H9 (cell line): ENCODE data around the gene ALKBH2. TPM values are rescaled to one million over a fixed set of nuclear protein-coding genes. Genes with fewer than 3 reads are reported as not detected.

ENCODE experiments used
- DNase-seq: peaks from one replicate; pipeline ENCODE4 v3.0.0-alpha.2; 2017
- H2AFZ ChIP-seq: one replicate; pipeline ENCODE4 v1.6.1; 2013; ENCODE audit warnings: mild to moderate bottlenecking, low read length, control low read depth, moderate library complexity
- H2AK5ac ChIP-seq: 2 replicates; pipeline ENCODE4 v1.6.1; 2013; ENCODE audit warnings: low read length, control low read depth, mixed read lengths; ENCODE audit not compliant: insufficient read length
- H2BK120ac ChIP-seq: one replicate; pipeline ENCODE4 v1.6.1; 2013; ENCODE audit warnings: low read depth, mild to moderate bottlenecking, low read length, control low read depth, inconsistent platforms; ENCODE audit not compliant: poor library complexity, severe bottlenecking
- H2BK12ac ChIP-seq: 2 replicates; pipeline ENCODE4 v1.6.1; 2013; ENCODE audit warnings: low read length, control low read depth, mixed read lengths, low read depth; ENCODE audit not compliant: insufficient read length
- H2BK15ac ChIP-seq: 2 replicates; pipeline ENCODE4 v1.6.1; 2013; ENCODE audit warnings: low read depth, low read length, control low read depth
- H2BK20ac ChIP-seq: one replicate; pipeline ENCODE4 v1.6.1; 2013; ENCODE audit warnings: low read depth, mild to moderate bottlenecking, low read length, control low read depth, inconsistent platforms; ENCODE audit not compliant: poor library complexity, severe bottlenecking
- H2BK5ac ChIP-seq: 2 replicates; pipeline ENCODE4 v1.6.1; 2013; ENCODE audit warnings: low read length, control low read depth, mixed read lengths; ENCODE audit not compliant: insufficient read length
- H3K14ac ChIP-seq: 2 replicates; pipeline ENCODE4 v1.6.1; 2013; ENCODE audit warnings: low read length, control low read depth; ENCODE audit not compliant: insufficient read depth
- H3K18ac ChIP-seq: 2 replicates; pipeline ENCODE4 v1.6.1; 2013; ENCODE audit warnings: low read depth, mild to moderate bottlenecking, mixed read lengths, low read length, control low read depth; ENCODE audit not compliant: insufficient read length
- H3K23ac ChIP-seq: 2 replicates; pipeline ENCODE4 v1.6.1; 2013; ENCODE audit warnings: low read length, control low read depth, mixed read lengths, low read depth; ENCODE audit not compliant: insufficient read length
- H3K23me2 ChIP-seq: 2 replicates; pipeline ENCODE4 v1.6.1; 2013; ENCODE audit warnings: low read depth, mild to moderate bottlenecking, mixed read lengths, low read length, control low read depth; ENCODE audit not compliant: insufficient read length, poor library complexity, severe bottlenecking
- H3K27ac ChIP-seq: 2 replicates; pipeline ENCODE4 v1.5.1; 2013; ENCODE audit warnings: low read length, control low read depth, mixed read lengths, low read depth; ENCODE audit not compliant: insufficient read length
- H3K27me3 ChIP-seq: 2 replicates; pipeline ENCODE4 v1.6.1; 2013; ENCODE audit warnings: low read length, control low read depth, inconsistent platforms; ENCODE audit not compliant: insufficient read depth
- H3K4ac ChIP-seq: 2 replicates; pipeline ENCODE4 v1.6.1; 2013; ENCODE audit warnings: low read depth, mild to moderate bottlenecking, control low read depth, inconsistent platforms, low read length, moderate library complexity
- H3K4me1 ChIP-seq: 2 replicates; pipeline ENCODE4 v1.6.1; 2013; ENCODE audit warnings: low read length, control low read depth, inconsistent platforms; ENCODE audit not compliant: insufficient read depth
- H3K4me2 ChIP-seq: 2 replicates; pipeline ENCODE4 v1.6.1; 2013; ENCODE audit warnings: low read length, control low read depth, mixed read lengths; ENCODE audit not compliant: insufficient read length, insufficient read depth
- H3K56ac ChIP-seq: 2 replicates; pipeline ENCODE4 v1.6.1; 2013; ENCODE audit warnings: low read depth, mild to moderate bottlenecking, mixed read lengths, low read length, control low read depth; ENCODE audit not compliant: insufficient read length
- H3K79me1 ChIP-seq: 2 replicates; pipeline ENCODE4 v1.6.1; 2013; ENCODE audit warnings: low read depth, mild to moderate bottlenecking, moderate library complexity, low read length, control low read depth, inconsistent platforms; ENCODE audit not compliant: insufficient read depth, poor library complexity, severe bottlenecking
- H3K79me2 ChIP-seq: 2 replicates; pipeline ENCODE4 v1.6.1; 2013; ENCODE audit warnings: low read length, control low read depth, inconsistent platforms; ENCODE audit not compliant: insufficient read depth
- H3K9ac ChIP-seq: 2 replicates; pipeline ENCODE4 v1.6.1; 2013; ENCODE audit warnings: low read length, control low read depth, mixed read lengths; ENCODE audit not compliant: insufficient read length; ENCODE audit errors: extremely low read depth
- H3K9me3 ChIP-seq: one replicate; pipeline ENCODE4 v1.6.1; 2013; ENCODE audit warnings: low read depth, low read length, inconsistent platforms; ENCODE audit not compliant: control insufficient read depth
- H3T11ph ChIP-seq: one replicate; pipeline ENCODE4 v1.6.1; 2013; ENCODE audit warnings: mild to moderate bottlenecking, low read length, control low read depth, inconsistent platforms
- H4K20me1 ChIP-seq: one replicate; pipeline ENCODE4 v1.6.1; 2013; ENCODE audit not compliant: control insufficient read depth, insufficient read length, insufficient read depth
- H4K5ac ChIP-seq: 2 replicates; pipeline ENCODE4 v1.6.1; 2013; ENCODE audit warnings: low read depth, mild to moderate bottlenecking, mixed read lengths, low read length, control low read depth; ENCODE audit not compliant: insufficient read length
- H4K8ac ChIP-seq: replicated peaks from 2 replicates; pipeline ENCODE4 v1.6.1; 2013; ENCODE audit warnings: low read length, control low read depth, mixed read lengths, low read depth; ENCODE audit not compliant: insufficient read length
- H4K91ac ChIP-seq: 2 replicates; pipeline ENCODE4 v1.6.1; 2013; ENCODE audit warnings: low read depth, mild to moderate bottlenecking, moderate library complexity, mixed read lengths, low read length, control low read depth; ENCODE audit not compliant: insufficient read length
- H3K27ac Mint-ChIP-seq, 3 experiments: 2 replicates in 2 of 3; 3 replicates in 1 of 3; pipeline ENCODE4 v1.8.0; 2020 to 2021; ENCODE audit warnings: mixed read lengths in 3 of 3, mild to moderate bottlenecking in 1 of 3, moderate library complexity in 1 of 3
- H3K27me3 Mint-ChIP-seq: 2 replicates; pipeline ENCODE4 v1.8.0; 2021; ENCODE audit warnings: low read depth, mild to moderate bottlenecking, moderate library complexity, mixed read lengths
- H3K36me3 Mint-ChIP-seq, 3 experiments: 2 replicates in 2 of 3; 3 replicates in 1 of 3; pipeline ENCODE4 v1.8.0; 2020 to 2021; ENCODE audit warnings: low read depth in 3 of 3, mixed read lengths in 3 of 3; ENCODE audit not compliant: insufficient read depth in 1 of 3
- H3K4me1 Mint-ChIP-seq, 2 experiments: 2 replicates each; pipeline ENCODE4 v1.8.0; 2020; ENCODE audit warnings: mixed read lengths in 2 of 2
- H3K4me3 Mint-ChIP-seq, 2 experiments: 2 replicates in 1 of 2; 3 replicates in 1 of 2; pipeline ENCODE4 v1.8.0; 2020 to 2021; ENCODE audit warnings: mild to moderate bottlenecking in 2 of 2, mixed read lengths in 2 of 2, moderate library complexity in 1 of 2
- H3K9me3 Mint-ChIP-seq, 2 experiments: 2 replicates in 1 of 2; 3 replicates in 1 of 2; pipeline ENCODE4 v1.8.0; 2020; ENCODE audit warnings: mild to moderate bottlenecking in 2 of 2, mixed read lengths in 2 of 2, moderate library complexity in 1 of 2
- CTCF ChIP-seq: fragments of 200-600 bp; sonication (generic); conservative IDR thresholded peaks from 3 replicates; pipeline ENCODE4 v1.8.0; 2021; ENCODE audit warnings: antibody characterized with exemption, mild to moderate bottlenecking
- WGBS: extraction: QIAGEN DNeasy Blood & Tissue Kit; methylation state at CpG from one replicate; pipeline ENCODE4 v1.1.7; 2013; ENCODE audit warnings: missing lambda C conversion rate, low lambda C conversion rate, mixed read lengths; ENCODE audit not compliant: insufficient read length; ENCODE audit errors: extremely low coverage; 5-methylcytosine and 5-hydroxymethylcytosine counted together
- total RNA-seq: library from RNA; stranded (reverse); gene quantifications from 2 replicates; pipeline ENCODE4 v1.2.1, GENCODE V29; 2021

The ALKBH2 gene
- total RNA-seq, 1 experiment from 2014 or later: 24.4 TPM

- no peak overlapping the region for H3K27ac ChIP-seq
Measured at GRCh38 chr12:109113661-109114321, 20.5 kb upstream of the ALKBH2 start.

More at GRCh38 chr12:109113661-109114321, 20.5 kb upstream of the ALKBH2 start:
- no peak overlapping the region for H3K27ac Mint-ChIP-seq
- H3K56ac ChIP-seq: no peak overlapping the region
- H3K23me2 ChIP-seq: peaks cover 4% of the 10 kb centered on the region
- H3K4me3 Mint-ChIP-seq: no peak overlapping the region
- peaks cover 6% of the 10 kb centered on the region; the same call in 1 of the 2 replicates for H3K4me1 ChIP-seq
- no peak overlapping the region for H2BK5ac ChIP-seq
- H3K27me3 Mint-ChIP-seq: no peaks in the 10 kb centered on the region
- no peak overlapping the region for H2BK20ac ChIP-seq
- H3K9ac ChIP-seq: no peak overlapping the region
- no peaks in the 10 kb centered on the region for H3K79me1 ChIP-seq
- no peak overlapping the region for H2BK12ac ChIP-seq
- H3K36me3 Mint-ChIP-seq: peaks cover 3 to 21% (median 13%) of the 10 kb centered on the region in 3 experiments; a peak in 6 of 7 replicates
- H2BK120ac ChIP-seq: no peak overlapping the region
- H3K23ac ChIP-seq: no peak overlapping the region
- no peak overlapping the region for H4K8ac ChIP-seq
- no peak overlapping the region for H2BK15ac ChIP-seq
- DNase-seq: no peak
- no peaks in the 10 kb centered on the region for H3K9me3 ChIP-seq
- no peak overlapping the region for H3K14ac ChIP-seq
- peaks cover 24 to 28% of the 10 kb centered on the region in 2 experiments for H3K4me1 Mint-ChIP-seq
- H3T11ph ChIP-seq: no peak overlapping the region
- WGBS: no CpG with 5 or more reads among the region's 5 CpGs
- H3K79me2 ChIP-seq: no peaks in the 10 kb centered on the region
- no peak overlapping the region for H2AFZ ChIP-seq
- H3K18ac ChIP-seq: no peak overlapping the region
- no peak overlapping the region for H3K4ac ChIP-seq
- no peaks in the 10 kb centered on the region for H4K20me1 ChIP-seq
- no peak overlapping the region for H2AK5ac ChIP-seq
- TF ChIP-seq CTCF: no peak
- no peak overlapping the region for H4K91ac ChIP-seq
- no peak overlapping the region for H4K5ac ChIP-seq
- H3K4me2 ChIP-seq: no peak overlapping the region
- H3K9me3 Mint-ChIP-seq: no peaks in the 10 kb centered on the region
- H3K27me3 ChIP-seq: no peaks in the 10 kb centered on the region
